Gastroesophageal sphincter (tissue), 4 donors: ENCODE data around the gene C7. TPM values are rescaled to one million over a fixed set of nuclear protein-coding genes. Genes with fewer than 3 reads are reported as not detected.

ENCODE experiments used
- ATAC-seq: fragments of 150-250 bp; one replicate; pipeline ENCODE4 v1.9.1; 2016; ENCODE audit warnings: mild to moderate bottlenecking, moderate library complexity
- H3K27ac ChIP-seq, 4 donors: fragments of 200-600 bp; sonication (generic) in 3 of 4; 1 replicate in 3 of 4; 2 replicates in 1 of 4; pipeline ENCODE4 v1.5.1; 2016 to 2019
- H3K27me3 ChIP-seq: fragments of 200-600 bp; sonication (generic); one replicate; pipeline ENCODE4 v1.5.1; 2019
- H3K36me3 ChIP-seq, 2 donors: fragments of 200-600 bp; sonication (generic); one replicate each; pipeline ENCODE4 v1.5.1; 2019; ENCODE audit warnings: control low read depth in 1 of 2
- H3K4me1 ChIP-seq, 3 donors: fragments of 200-600 bp; sonication (generic); 1 replicate in 2 of 3; 2 replicates in 1 of 3; pipeline ENCODE4 v1.5.1; 2016 to 2019; ENCODE audit warnings: control low read depth in 2 of 3
- H3K4me3 ChIP-seq, 2 donors: fragments of 200-600 bp; sonication (generic); one replicate each; pipeline ENCODE4 v1.5.1; 2019; ENCODE audit warnings: mild to moderate bottlenecking in 1 of 2, moderate library complexity in 1 of 2
- H3K9me3 ChIP-seq, 3 donors: fragments of 200-600 bp; sonication (generic); one replicate each; pipeline ENCODE4 v1.5.1; 2017 to 2019; ENCODE audit warnings: control low read depth in 2 of 3
- EP300 ChIP-seq: sonication (generic); formaldehyde crosslinking; IDR thresholded peaks from one replicate; pipeline ENCODE4 v1.6.1; 2017; ENCODE audit warnings: antibody characterized with exemption, mild to moderate bottlenecking
- POLR2A ChIP-seq, 2 donors: fragments of 450-650 bp; IDR thresholded peaks; one replicate each; pipeline ENCODE4 v1.6.1; 2017; ENCODE audit warnings: antibody characterized with exemption in 2 of 2, mild to moderate bottlenecking in 2 of 2, moderate library complexity in 1 of 2
- POLR2AphosphoS5 ChIP-seq: sonication (generic); formaldehyde crosslinking; IDR thresholded peaks from one replicate; pipeline ENCODE4 v1.6.1; 2017; ENCODE audit warnings: antibody characterized with exemption
- WGBS, 2 donors: methylation state at CpG; one replicate each; pipeline ENCODE4 v1.1.5; 2018; ENCODE audit warnings: low coverage in 1 of 2; 5-methylcytosine and 5-hydroxymethylcytosine counted together
- total RNA-seq, 4 donors: library from RNA; depleted of rRNA; stranded (reverse); fragments of >200 nt; gene quantifications; one replicate each; pipeline ENCODE4 v1.1.0, GENCODE V29; 2016
- TF ChIP-seq, protein P1 (sequence below), 4 experiments: fragments of 200-600 bp in 2 of 4; fragments of 450-650 bp in 2 of 4; sonication (generic) in 1 of 4; IDR thresholded peaks; one replicate each; pipeline ENCODE4 v1.5.1; 2017 to 2019; ENCODE audit warnings: antibody characterized with exemption in 4 of 4, mild to moderate bottlenecking in 2 of 4, moderate library complexity in 2 of 4

C7 gene
- total RNA-seq, 4 donors from 2014 or later: 396 to 929 (median 694) TPM

GRCh38 chr5:40981420-40981819, 72.1 kb downstream of the C7 start:
- ATAC-seq: no peak
- H3K4me3 ChIP-seq: no peak overlapping the region
- H3K27ac ChIP-seq: no peak overlapping the region
- H3K9me3 ChIP-seq: no peaks in the 10 kb centered on the region
- 62 to 71% methylated on average over 7 to 8 of the region's 9 CpGs for WGBS, 2 donors
- no peaks in the 10 kb centered on the region for H3K4me1 ChIP-seq
- no peak for TF ChIP-seq POLR2A (IDR thresholded peaks at IDR 0.05)
- H3K27me3 ChIP-seq: no peaks in the 10 kb centered on the region
- H3K36me3 ChIP-seq: no peaks in the 10 kb centered on the region

DNA sequence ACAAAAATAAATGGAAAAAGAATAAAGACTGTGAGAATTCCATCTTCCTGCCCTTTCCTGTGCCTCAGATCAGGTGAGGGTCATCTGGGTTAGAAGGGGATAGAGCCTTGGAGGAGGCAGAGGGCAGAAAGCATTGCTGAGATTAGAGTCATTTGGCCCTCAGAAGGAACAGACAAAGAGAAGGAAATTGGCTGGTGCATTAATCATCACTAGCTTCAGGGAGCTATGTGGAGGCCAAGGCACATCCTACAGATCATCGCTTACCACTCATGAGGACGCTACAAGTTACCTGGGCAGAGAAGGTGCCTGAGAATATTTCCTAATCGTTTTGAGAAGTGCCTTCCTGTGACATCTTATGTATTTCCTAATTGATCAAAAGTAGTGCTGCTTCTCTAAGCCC, 74.5 kb downstream of the C7 start:
- TF ChIP-seq POLR2A (IDR thresholded peaks at IDR 0.05) (no peak), EP300 (no peak), POLR2AphosphoS5 (no peak)
- TF ChIP-seq, protein P1, sequence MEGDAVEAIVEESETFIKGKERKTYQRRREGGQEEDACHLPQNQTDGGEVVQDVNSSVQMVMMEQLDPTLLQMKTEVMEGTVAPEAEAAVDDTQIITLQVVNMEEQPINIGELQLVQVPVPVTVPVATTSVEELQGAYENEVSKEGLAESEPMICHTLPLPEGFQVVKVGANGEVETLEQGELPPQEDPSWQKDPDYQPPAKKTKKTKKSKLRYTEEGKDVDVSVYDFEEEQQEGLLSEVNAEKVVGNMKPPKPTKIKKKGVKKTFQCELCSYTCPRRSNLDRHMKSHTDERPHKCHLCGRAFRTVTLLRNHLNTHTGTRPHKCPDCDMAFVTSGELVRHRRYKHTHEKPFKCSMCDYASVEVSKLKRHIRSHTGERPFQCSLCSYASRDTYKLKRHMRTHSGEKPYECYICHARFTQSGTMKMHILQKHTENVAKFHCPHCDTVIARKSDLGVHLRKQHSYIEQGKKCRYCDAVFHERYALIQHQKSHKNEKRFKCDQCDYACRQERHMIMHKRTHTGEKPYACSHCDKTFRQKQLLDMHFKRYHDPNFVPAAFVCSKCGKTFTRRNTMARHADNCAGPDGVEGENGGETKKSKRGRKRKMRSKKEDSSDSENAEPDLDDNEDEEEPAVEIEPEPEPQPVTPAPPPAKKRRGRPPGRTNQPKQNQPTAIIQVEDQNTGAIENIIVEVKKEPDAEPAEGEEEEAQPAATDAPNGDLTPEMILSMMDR (IDR thresholded peaks at IDR 0.05): no peak
- Histone ChIP-seq H3K27me3 (no peaks in the 10 kb centered on the region), H3K36me3 (no peaks in the 10 kb centered on the region), H3K9me3 (peaks cover 0 to 11% (median 0%) of the 10 kb centered on the region in 3 donors), H3K4me3 (no peak overlapping the region), H3K4me1 (no peaks in the 10 kb centered on the region), H3K27ac (no peak overlapping the region)
- no peak for ATAC-seq
- 79 to 85% methylated on average over 3 of the region's 3 CpGs for WGBS, 2 donors

GRCh38 chr5:40984884-40985283, 75.6 kb downstream of the C7 start:
- no peak overlapping the region for H3K4me3 ChIP-seq
- no peaks in the 10 kb centered on the region for H3K36me3 ChIP-seq
- H3K27ac ChIP-seq: no peak overlapping the region
- no peak for TF ChIP-seq POLR2A (IDR thresholded peaks at IDR 0.05)
- TF ChIP-seq, protein P1 (IDR thresholded peaks at IDR 0.05): no peak
- TF ChIP-seq POLR2AphosphoS5: no peak
- no peak for TF ChIP-seq EP300
- no peak for ATAC-seq
- peaks cover 0 to 1% (median 0%) of the 10 kb centered on the region in 3 donors for H3K4me1 ChIP-seq
- H3K9me3 ChIP-seq: peaks cover 0 to 11% (median 0%) of the 10 kb centered on the region in 3 donors
- no peaks in the 10 kb centered on the region for H3K27me3 ChIP-seq
- WGBS, 2 donors: 77 to 82% methylated on average over 3 of the region's 3 CpGs

GRCh38 chr5:40985501-40985900, 76.2 kb downstream of the C7 start:
- Histone ChIP-seq H3K27ac (no peak overlapping the region), H3K27me3 (no peaks in the 10 kb centered on the region), H3K4me3 (no peak overlapping the region), H3K4me1 (peaks cover 0 to 8% (median 0%) of the 10 kb centered on the region in 3 donors), H3K36me3 (no peaks in the 10 kb centered on the region), H3K9me3 (peaks cover 0 to 11% (median 0%) of the 10 kb centered on the region in 3 donors)
- ATAC-seq: no peak
- 55 to 73% methylated on average over 4 of the region's 4 CpGs for WGBS, 2 donors
- TF ChIP-seq POLR2AphosphoS5: no peak
- TF ChIP-seq, protein P1 (IDR thresholded peaks at IDR 0.05): no peak
- TF ChIP-seq EP300: no peak
- no peak for TF ChIP-seq POLR2A (IDR thresholded peaks at IDR 0.05)

GRCh38 chr5:40986666-40987065, 77.4 kb downstream of the C7 start:
- Histone ChIP-seq H3K9me3 (peaks cover 0 to 11% (median 0%) of the 10 kb centered on the region in 3 donors), H3K4me1 (peaks cover 0 to 14% (median 4%) of the 10 kb centered on the region in 3 donors), H3K27ac (no peak overlapping the region), H3K27me3 (no peaks in the 10 kb centered on the region), H3K36me3 (no peaks in the 10 kb centered on the region), H3K4me3 (no peak overlapping the region)
- 75 to 84% methylated on average over 3 of the region's 3 CpGs for WGBS, 2 donors
- TF ChIP-seq, protein P1 (IDR thresholded peaks at IDR 0.05): no peak
- TF ChIP-seq POLR2A (IDR thresholded peaks at IDR 0.05): no peak
- no peak for TF ChIP-seq EP300
- TF ChIP-seq POLR2AphosphoS5: no peak
- ATAC-seq: no peak
